ENCODE results near the gene HNRNPC.

DNA sequence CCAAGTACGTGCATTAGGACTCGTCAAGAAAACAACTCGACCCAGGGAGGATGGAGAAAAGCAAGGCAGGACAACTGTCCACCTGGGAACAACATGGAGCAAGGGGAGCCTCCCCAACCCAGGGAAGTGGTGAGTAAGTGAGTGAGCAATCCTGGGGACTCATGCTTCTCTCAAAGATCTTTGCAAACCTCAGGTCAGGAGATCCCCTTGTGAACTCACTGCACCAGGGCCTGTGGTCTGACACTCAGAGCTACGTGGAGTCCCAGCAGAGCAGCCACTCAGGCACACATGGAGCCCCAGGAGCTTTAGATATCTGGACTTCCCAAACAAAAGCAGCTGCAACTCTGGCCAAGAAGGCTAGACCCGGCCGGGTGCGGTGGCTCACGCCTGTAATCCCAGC is 101.2 kb downstream of the HNRNPC start:
- TF ChIP-seq EZH2 (IDR thresholded peaks at IDR 0.05; ENCODE audit: low read length, missing control alignments) = no peak
- TF ChIP-seq, protein P1, sequence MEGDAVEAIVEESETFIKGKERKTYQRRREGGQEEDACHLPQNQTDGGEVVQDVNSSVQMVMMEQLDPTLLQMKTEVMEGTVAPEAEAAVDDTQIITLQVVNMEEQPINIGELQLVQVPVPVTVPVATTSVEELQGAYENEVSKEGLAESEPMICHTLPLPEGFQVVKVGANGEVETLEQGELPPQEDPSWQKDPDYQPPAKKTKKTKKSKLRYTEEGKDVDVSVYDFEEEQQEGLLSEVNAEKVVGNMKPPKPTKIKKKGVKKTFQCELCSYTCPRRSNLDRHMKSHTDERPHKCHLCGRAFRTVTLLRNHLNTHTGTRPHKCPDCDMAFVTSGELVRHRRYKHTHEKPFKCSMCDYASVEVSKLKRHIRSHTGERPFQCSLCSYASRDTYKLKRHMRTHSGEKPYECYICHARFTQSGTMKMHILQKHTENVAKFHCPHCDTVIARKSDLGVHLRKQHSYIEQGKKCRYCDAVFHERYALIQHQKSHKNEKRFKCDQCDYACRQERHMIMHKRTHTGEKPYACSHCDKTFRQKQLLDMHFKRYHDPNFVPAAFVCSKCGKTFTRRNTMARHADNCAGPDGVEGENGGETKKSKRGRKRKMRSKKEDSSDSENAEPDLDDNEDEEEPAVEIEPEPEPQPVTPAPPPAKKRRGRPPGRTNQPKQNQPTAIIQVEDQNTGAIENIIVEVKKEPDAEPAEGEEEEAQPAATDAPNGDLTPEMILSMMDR (conservative IDR thresholded peaks at IDR 0.05 in 1 of 2, IDR thresholded peaks at IDR 0.05 in 1 of 2; ENCODE audit: low read depth in 1 of 2, low read length in 2 of 2) = no peak

Measured in fibroblast of lung (primary cell).